Mononuclear cell (primary cell): ENCODE results near the gene SUPT16H. TPM values are rescaled to one million over a fixed set of nuclear protein-coding genes. Genes with fewer than 3 reads are reported as not detected.

ENCODE experiments used
- total RNA-seq: library from RNA; depleted of rRNA; stranded (reverse); fragments of >200 nt; gene quantifications from one replicate; pipeline ENCODE4 v1.2.3, GENCODE V29; 2012

SUPT16H gene
- total RNA-seq, 1 donor, result 59.5 TPM

Other genes starting within 250 kb of the SUPT16H start
- gene OR5AU1, start 228.0 kb downstream of the SUPT16H start, total RNA-seq, result not detected
- 1,082 TPM for gene HNRNPC, start 114.6 kb downstream of the SUPT16H start, total RNA-seq
- 0.42 TPM for gene RPGRIP1, start 103.9 kb downstream of the SUPT16H start, total RNA-seq
- gene CHD8, start 72.1 kb upstream of the SUPT16H start, total RNA-seq, result 99.9 TPM
- 26.7 TPM for gene RAB2B, start 92.9 kb upstream of the SUPT16H start, total RNA-seq
- 51.1 TPM for gene TOX4, start 93.2 kb upstream of the SUPT16H start, total RNA-seq
- gene METTL3, start 127.3 kb upstream of the SUPT16H start, total RNA-seq, result 41.3 TPM
- gene SALL2, start 142.3 kb upstream of the SUPT16H start, total RNA-seq, result 0.94 TPM
- gene OR10G3, start 196.1 kb upstream of the SUPT16H start, total RNA-seq, result not detected